Measurements from ENCODE around the gene PRKCH.

The PRKCH gene

DNA sequence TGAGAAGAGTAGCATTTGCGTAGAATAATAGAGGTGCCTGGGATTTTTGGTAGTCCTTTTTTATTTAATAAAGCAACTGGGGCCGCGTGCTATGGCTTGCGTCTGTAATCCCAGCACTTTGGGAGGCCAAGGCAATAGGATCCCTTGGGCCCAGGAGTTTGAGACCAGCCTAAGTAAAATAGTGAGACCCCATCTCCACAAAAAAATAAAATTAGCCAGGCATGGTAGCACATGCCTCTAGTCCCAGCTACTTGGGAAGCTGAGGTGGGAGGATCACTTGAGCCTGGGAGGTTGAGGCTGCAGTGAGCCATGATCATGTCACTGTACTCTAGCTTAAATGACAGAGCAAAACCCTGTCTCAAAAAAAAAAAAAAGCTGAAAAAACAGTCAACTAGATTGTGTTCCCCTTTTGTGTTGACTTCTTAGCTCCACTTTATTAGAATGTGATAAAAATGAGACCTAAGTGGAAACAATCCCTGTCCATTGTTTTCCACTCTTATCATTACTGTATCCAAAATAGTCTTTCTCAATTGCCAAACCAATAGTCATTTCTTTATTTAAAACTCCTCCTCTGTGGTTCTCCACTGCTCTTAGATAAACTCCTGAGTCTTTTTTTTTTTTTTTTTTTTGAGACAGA lies 7.4 kb downstream of the PRKCH start:
- no peak for TF ChIP-seq ZFX (IDR thresholded peaks at IDR 0.05; ENCODE audit: borderline replicate concordance)
- TF ChIP-seq, protein P1, sequence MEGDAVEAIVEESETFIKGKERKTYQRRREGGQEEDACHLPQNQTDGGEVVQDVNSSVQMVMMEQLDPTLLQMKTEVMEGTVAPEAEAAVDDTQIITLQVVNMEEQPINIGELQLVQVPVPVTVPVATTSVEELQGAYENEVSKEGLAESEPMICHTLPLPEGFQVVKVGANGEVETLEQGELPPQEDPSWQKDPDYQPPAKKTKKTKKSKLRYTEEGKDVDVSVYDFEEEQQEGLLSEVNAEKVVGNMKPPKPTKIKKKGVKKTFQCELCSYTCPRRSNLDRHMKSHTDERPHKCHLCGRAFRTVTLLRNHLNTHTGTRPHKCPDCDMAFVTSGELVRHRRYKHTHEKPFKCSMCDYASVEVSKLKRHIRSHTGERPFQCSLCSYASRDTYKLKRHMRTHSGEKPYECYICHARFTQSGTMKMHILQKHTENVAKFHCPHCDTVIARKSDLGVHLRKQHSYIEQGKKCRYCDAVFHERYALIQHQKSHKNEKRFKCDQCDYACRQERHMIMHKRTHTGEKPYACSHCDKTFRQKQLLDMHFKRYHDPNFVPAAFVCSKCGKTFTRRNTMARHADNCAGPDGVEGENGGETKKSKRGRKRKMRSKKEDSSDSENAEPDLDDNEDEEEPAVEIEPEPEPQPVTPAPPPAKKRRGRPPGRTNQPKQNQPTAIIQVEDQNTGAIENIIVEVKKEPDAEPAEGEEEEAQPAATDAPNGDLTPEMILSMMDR (IDR thresholded peaks at IDR 0.05), result no peak
- H3K27ac ChIP-seq, result no peak overlapping the region

DNA sequence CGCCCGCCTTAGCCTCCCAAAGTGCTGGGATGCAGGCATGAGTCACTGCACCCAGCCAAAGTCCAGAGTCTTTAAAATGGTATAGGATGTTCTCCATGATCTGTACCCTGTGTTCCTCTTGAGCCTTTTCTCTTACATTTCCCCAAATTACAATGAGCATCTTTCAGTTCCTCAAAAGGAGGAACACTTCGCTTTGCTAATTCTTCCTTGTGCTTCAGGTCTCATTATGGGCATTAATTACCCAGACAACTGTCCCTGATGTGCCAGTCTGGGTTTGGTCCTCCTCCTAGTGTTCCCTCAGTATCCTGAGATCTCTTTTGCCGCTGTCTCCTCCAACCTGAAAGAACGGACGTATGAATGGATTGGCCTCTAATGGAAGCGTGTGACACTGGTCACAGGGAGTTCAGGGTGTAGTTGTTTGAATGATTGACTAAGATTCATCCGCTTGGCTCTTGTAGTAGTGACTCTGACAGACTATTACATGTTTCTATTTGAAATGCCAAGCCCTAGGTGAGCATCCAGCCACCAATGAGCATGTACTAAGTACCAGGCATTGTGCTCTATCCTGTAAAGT lies 8.2 kb downstream of the PRKCH start:
- no peak overlapping the region for H3K27ac ChIP-seq
- TF ChIP-seq, protein P1 (IDR thresholded peaks at IDR 0.05), result no peak
- TF ChIP-seq ZFX (IDR thresholded peaks at IDR 0.05; ENCODE audit: borderline replicate concordance), result no peak

DNA sequence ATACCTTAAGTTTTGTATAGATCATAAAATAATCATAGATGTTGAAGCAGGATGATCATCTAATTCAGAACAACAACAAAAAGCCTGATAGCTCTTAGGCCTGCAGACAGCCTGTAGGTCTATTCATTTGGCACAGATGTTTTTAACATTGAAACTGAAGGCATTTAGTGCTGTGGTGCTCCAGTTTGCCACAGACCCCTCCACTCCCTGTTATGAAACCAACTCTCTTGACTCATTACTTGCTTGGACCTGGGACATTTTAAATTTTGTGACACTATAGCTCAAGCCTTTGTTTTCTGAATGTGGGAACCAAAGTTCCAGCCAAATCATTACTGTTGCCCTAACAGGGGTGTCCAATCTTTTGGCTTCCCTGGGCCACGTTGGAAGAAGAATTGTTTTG lies 9.1 kb downstream of the PRKCH start:
- H3K27ac ChIP-seq, result no peak overlapping the region
- no peak for TF ChIP-seq ZFX (IDR thresholded peaks at IDR 0.05; ENCODE audit: borderline replicate concordance)
- TF ChIP-seq, protein P1 (IDR thresholded peaks at IDR 0.05), result no peak

DNA sequence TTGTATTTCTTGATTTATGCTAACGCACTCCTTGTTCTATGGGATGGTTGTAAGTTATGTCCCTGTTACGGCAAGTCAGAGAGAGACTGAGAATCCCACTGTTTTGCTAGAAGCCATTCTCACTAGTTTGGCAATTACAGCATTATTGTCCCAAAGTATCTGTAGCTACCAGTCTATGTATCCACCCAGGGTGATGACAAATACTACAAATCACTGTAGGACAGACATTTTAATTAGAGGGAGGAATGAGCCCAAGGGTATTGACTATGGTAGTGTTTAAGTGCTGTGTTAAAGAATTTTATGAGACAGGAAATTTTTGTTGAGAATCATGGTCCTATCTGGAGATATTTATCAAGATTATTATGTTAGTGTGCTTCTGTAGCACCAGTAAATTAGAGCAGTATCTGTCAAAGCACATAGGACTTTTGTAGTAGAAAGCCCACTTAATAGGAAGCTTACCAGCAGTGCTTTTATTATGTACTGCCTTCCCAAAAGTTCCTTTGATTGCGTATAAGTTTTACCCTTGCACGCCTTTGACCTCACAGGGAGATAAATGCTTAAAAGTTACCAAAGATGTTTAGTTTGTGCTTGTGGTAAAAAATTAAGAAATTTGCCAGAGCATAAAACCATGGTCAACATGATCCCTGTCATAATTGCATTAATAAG lies 10.7 kb downstream of the PRKCH start:
- no peak overlapping the region for H3K27ac ChIP-seq
- no peak for TF ChIP-seq ZFX (IDR thresholded peaks at IDR 0.05; ENCODE audit: borderline replicate concordance)
- TF ChIP-seq, protein P1 (IDR thresholded peaks at IDR 0.05), result no peak

DNA sequence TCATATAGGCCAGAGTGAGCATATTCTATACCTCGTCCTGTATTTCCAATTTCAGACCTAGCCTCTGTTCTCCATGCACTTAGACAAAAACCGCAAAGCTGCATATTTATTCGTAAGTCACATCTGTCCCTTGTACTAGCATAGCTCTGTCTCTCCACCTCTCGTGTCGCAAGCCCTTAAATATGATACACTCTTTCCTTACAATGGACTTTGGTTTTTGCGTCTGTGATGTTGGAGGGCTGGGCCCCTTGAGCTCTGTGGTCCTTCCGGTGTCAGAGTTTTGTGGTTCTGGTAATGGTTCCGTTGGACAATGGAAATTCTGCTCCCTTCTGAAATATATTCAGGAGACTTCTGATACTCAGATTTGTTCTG lies 11.3 kb downstream of the PRKCH start:
- TF ChIP-seq, protein P1 (IDR thresholded peaks at IDR 0.05), result no peak
- no peak for TF ChIP-seq ZFX (IDR thresholded peaks at IDR 0.05; ENCODE audit: borderline replicate concordance)
- no peak overlapping the region for H3K27ac ChIP-seq

DNA sequence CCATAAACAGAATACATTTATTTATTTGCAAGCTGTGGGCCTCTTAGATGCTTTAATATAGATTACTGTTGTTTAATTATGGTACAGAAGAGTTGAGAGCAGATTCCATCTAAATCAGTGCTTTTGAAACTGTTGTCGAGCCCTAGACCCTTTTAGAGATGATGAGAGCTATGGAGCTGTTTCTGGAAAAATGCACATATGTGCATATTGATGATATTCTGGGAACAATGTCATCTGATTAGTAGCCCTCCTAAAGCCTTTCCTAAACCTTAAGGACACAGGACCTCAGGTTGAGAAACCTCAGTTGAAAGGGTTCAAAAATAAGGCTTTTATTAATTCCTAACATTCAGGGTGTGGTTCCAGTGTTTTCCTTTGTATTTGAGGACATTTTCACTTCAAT lies 11.7 kb downstream of the PRKCH start:
- TF ChIP-seq ZFX (IDR thresholded peaks at IDR 0.05; ENCODE audit: borderline replicate concordance), result no peak
- TF ChIP-seq, protein P1 (IDR thresholded peaks at IDR 0.05), result no peak
- H3K27ac ChIP-seq, result no peak overlapping the region

DNA sequence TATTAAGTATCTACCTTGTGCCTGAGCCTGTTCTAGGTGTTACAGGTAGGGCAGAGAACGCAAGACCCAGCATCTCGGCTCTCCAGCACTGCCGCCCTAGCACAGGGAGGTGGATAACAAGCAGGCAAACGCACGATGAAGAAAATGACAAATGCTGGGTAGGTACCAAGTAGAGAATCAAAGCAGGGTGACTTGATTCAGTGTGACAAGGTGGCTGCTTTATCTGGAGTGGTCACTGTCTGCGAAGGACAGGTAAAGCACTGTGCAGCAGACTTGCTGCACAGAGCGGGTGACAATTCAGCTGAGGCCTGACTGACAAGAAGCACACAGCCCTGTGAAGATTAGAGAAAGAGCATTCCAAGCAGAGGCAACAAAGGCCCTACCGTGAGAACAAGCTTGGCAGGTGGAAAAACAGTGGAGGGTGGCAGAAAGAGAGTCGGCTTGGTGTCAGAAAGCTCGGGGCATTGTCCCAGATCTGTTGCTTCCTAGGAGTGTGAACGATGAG lies 12.9 kb downstream of the PRKCH start:
- TF ChIP-seq, protein P1 (IDR thresholded peaks at IDR 0.05), result no peak
- TF ChIP-seq ZFX (IDR thresholded peaks at IDR 0.05; ENCODE audit: borderline replicate concordance), result no peak
- H3K27ac ChIP-seq, result no peak overlapping the region

Data from 22Rv1 (cell line).